SK-N-SH (cell line): ENCODE data around the gene DPF3. TPM values are rescaled to one million over a fixed set of nuclear protein-coding genes. Genes with fewer than 3 reads are reported as not detected.

ENCODE experiments used
- CTCF ChIA-PET: fragments of 300-600, 350-600 bp; formaldehyde crosslinking; extraction: SDS; loops from one replicate; lab custom pipeline; 2021; lab: Yijun Ruan, JAX
- POLR2A ChIA-PET: fragments of 350-600 bp; sonication (Branson Sonifier 250); formaldehyde crosslinking; extraction: SDS; loops from one replicate; lab custom pipeline; 2020; ENCODE audit warnings: antibody characterized with exemption, inconsistent platforms; lab: Yijun Ruan, JAX
- DNase-seq: peaks from one replicate; pipeline ENCODE4 v3.0.0; 2012
- H2AFZ ChIP-seq: fragments of 200-600 bp; sonication (generic); 2 replicates; pipeline ENCODE4 v1.8.1; 2016; ENCODE audit warnings: antibody characterized with exemption, mild to moderate bottlenecking, low read depth
- H3F3A ChIP-seq: fragments of 200-600 bp; sonication (generic); replicated peaks from 2 replicates; pipeline ENCODE3; 2016; ENCODE audit warnings: antibody characterized with exemption, mild to moderate bottlenecking; ENCODE audit not compliant: insufficient read depth
- H3K27ac ChIP-seq, 2 experiments: fragments of 200-500 bp in 1 of 2; fragments of 200-600 bp in 1 of 2; sonication (Bioruptor generic) in 1 of 2; sonication (generic), shearing (Covaris generic) in 1 of 2; 2 replicates each; pipeline versions ENCODE4 v1.5.1 to v1.6.1; 2014 to 2016; ENCODE audit warnings: low read depth in 2 of 2, inconsistent platforms in 1 of 2, low read length in 1 of 2, mild to moderate bottlenecking in 1 of 2, mixed read lengths in 1 of 2
- H3K27me3 ChIP-seq: fragments of 200-600 bp; sonication (generic), shearing (Covaris generic); 2 replicates; pipeline ENCODE4 v1.6.1; 2016; ENCODE audit warnings: mixed run types; ENCODE audit not compliant: insufficient read depth
- H3K36me3 ChIP-seq, 2 experiments: fragments of 200-500 bp in 1 of 2; fragments of 200-600 bp in 1 of 2; sonication (Bioruptor generic) in 1 of 2; sonication (generic) in 1 of 2; replicated peaks in 1 of 2; 2 replicates each; pipeline versions ENCODE3 to v1.5.1; 2014 to 2016; ENCODE audit warnings: low read length in 1 of 2, mild to moderate bottlenecking in 1 of 2; ENCODE audit not compliant: insufficient read depth in 2 of 2, control insufficient read depth in 1 of 2
- H3K4me1 ChIP-seq, 2 experiments: fragments of 200-500 bp in 1 of 2; fragments of 200-600 bp in 1 of 2; sonication (Bioruptor generic) in 1 of 2; sonication (generic), shearing (Covaris generic) in 1 of 2; 2 replicates each; pipeline versions ENCODE4 v1.5.1 to v1.6.1; 2014 to 2016; ENCODE audit warnings: low read depth in 1 of 2, low read length in 1 of 2, mixed run types in 1 of 2; ENCODE audit not compliant: insufficient read depth in 2 of 2, control insufficient read depth in 1 of 2
- H3K4me2 ChIP-seq: fragments of 200-600 bp; sonication (generic), shearing (Covaris generic); 2 replicates; pipeline ENCODE4 v1.6.1; 2017; ENCODE audit warnings: mixed run types
- H3K4me3 ChIP-seq, 2 experiments: fragments of 200-500 bp in 1 of 2; fragments of 200-600 bp in 1 of 2; sonication (Bioruptor generic) in 1 of 2; sonication (generic), shearing (Covaris generic) in 1 of 2; 2 replicates each; pipeline versions ENCODE4 v1.5.1 to v1.8.1; 2014 to 2016; ENCODE audit warnings: low read depth in 2 of 2, inconsistent platforms in 1 of 2, low read length in 1 of 2, mild to moderate bottlenecking in 1 of 2, mixed read lengths in 1 of 2, moderate library complexity in 1 of 2
- H3K79me2 ChIP-seq: fragments of 200-600 bp; sonication (generic); 2 replicates; pipeline ENCODE4 v1.8.1; 2017; ENCODE audit warnings: mild to moderate bottlenecking; ENCODE audit not compliant: insufficient read depth
- H3K9ac ChIP-seq: fragments of 200-600 bp; sonication (generic); 2 replicates; pipeline ENCODE4 v1.6.1; 2017; ENCODE audit warnings: mixed run types
- H3K9me2 ChIP-seq: fragments of 200-600 bp; sonication (generic); 2 replicates; pipeline ENCODE4 v1.6.1; 2017; ENCODE audit warnings: mixed run types
- H3K9me3 ChIP-seq: fragments of 200-600 bp; sonication (generic); 2 replicates; pipeline ENCODE4 v1.6.1; 2017; ENCODE audit warnings: mixed run types, mild to moderate bottlenecking, moderate library complexity
- H4K20me1 ChIP-seq: fragments of 200-600 bp; sonication (generic); 2 replicates; pipeline ENCODE4 v1.6.1; 2017; ENCODE audit warnings: mild to moderate bottlenecking, mixed run types; ENCODE audit not compliant: insufficient read depth
- CHD2 ChIP-seq: fragments of 150-350 bp; IDR thresholded peaks from 2 replicates; pipeline ENCODE4 v1.6.1; 2018; ENCODE audit warnings: low read length; ENCODE audit not compliant: partially characterized antibody
- EP300 ChIP-seq, 2 experiments: IDR thresholded peaks; 2 replicates each; pipeline versions ENCODE4 v1.4.0 to v1.6.1; 2012; ENCODE audit warnings: borderline replicate concordance in 1 of 2, low read depth in 1 of 2, low read length in 1 of 2
- EZH2phosphoT487 ChIP-seq: fragments of 200-600 bp; sonication (generic); IDR thresholded peaks from 2 replicates; pipeline ENCODE4 v1.6.1; 2017; ENCODE audit warnings: low read depth, mixed run types, mild to moderate bottlenecking, antibody characterized with exemption, moderate library complexity, borderline replicate concordance
- GABPA ChIP-seq: IDR thresholded peaks from 2 replicates; pipeline ENCODE4 v1.4.0; 2012; ENCODE audit warnings: low read depth, mild to moderate bottlenecking
- JUND ChIP-seq: IDR thresholded peaks from 2 replicates; pipeline ENCODE4 v1.4.0; 2012
- MXI1 ChIP-seq: IDR thresholded peaks from 2 replicates; pipeline ENCODE4 v1.6.1; 2012; ENCODE audit warnings: mild to moderate bottlenecking, low read depth, low read length, improper control_type of control experiment
- NRF1 ChIP-seq: IDR thresholded peaks from 2 replicates; pipeline ENCODE4 v1.6.1; 2012; ENCODE audit warnings: low read depth, mild to moderate bottlenecking, low read length
- POLR2AphosphoS5 ChIP-seq: IDR thresholded peaks from 2 replicates; pipeline ENCODE4 v1.6.1; 2012; ENCODE audit warnings: low read depth, low read length
- RAD21 ChIP-seq: IDR thresholded peaks from 2 replicates; pipeline ENCODE4 v1.6.1; 2012; ENCODE audit warnings: mild to moderate bottlenecking, low read length
- RCOR1 ChIP-seq: fragments of 150-350 bp; IDR thresholded peaks from 2 replicates; pipeline ENCODE4 v1.6.1; 2017; ENCODE audit warnings: antibody characterized with exemption, low read length
- RFX5 ChIP-seq: IDR thresholded peaks from 2 replicates; pipeline ENCODE4 v1.6.1; 2012; ENCODE audit warnings: mild to moderate bottlenecking, improper control_type of control experiment, low read length
- SIN3A ChIP-seq: IDR thresholded peaks from 2 replicates; pipeline ENCODE4 v1.6.1; 2012; ENCODE audit warnings: low read depth, mild to moderate bottlenecking, low read length, moderate library complexity, borderline replicate concordance
- SMC3 ChIP-seq: IDR thresholded peaks from 2 replicates; pipeline ENCODE4 v1.6.1; 2012; ENCODE audit warnings: low read depth, low read length, improper control_type of control experiment
- TAF1 ChIP-seq: IDR thresholded peaks from 2 replicates; pipeline ENCODE4 v1.6.1; 2012; ENCODE audit warnings: low read depth, mild to moderate bottlenecking, low read length, moderate library complexity, borderline replicate concordance
- USF1 ChIP-seq: IDR thresholded peaks from 2 replicates; pipeline ENCODE4 v1.4.0; 2012; ENCODE audit warnings: low read depth, borderline replicate concordance
- YY1 ChIP-seq: IDR thresholded peaks from 2 replicates; pipeline ENCODE4 v1.4.0; 2012; ENCODE audit warnings: low read depth, mild to moderate bottlenecking
- WGBS: methylation state at CpG from one replicate; pipeline ENCODE4 v1.1.6; 2017; ENCODE audit warnings: low lambda C conversion rate; 5-methylcytosine and 5-hydroxymethylcytosine counted together
- polyA plus RNA-seq, 3 experiments: library from polyadenylated mRNA; depleted of rRNA; stranded (reverse); fragments of >200 nt; gene quantifications; 2 replicates each; pipeline ENCODE4 v1.2.3, GENCODE V29; 2012
- TF ChIP-seq, protein P1 (sequence below): fragments of 200-600 bp; sonication (generic); IDR thresholded peaks from 2 replicates; pipeline ENCODE4 v1.6.1; 2017; ENCODE audit warnings: antibody characterized with exemption, mild to moderate bottlenecking, moderate library complexity
- TF ChIP-seq, protein P2 (sequence below): IDR thresholded peaks from 2 replicates; pipeline ENCODE4 v1.4.0; 2012; ENCODE audit warnings: low read depth, borderline replicate concordance
- TF ChIP-seq, protein P3 (sequence below): IDR thresholded peaks from 2 replicates; pipeline ENCODE4; 2012

The DPF3 gene
- polyA plus RNA-seq, 1 of the 3 experiments (the other 2 are of a cell fraction), result 2.8 TPM

DNA sequence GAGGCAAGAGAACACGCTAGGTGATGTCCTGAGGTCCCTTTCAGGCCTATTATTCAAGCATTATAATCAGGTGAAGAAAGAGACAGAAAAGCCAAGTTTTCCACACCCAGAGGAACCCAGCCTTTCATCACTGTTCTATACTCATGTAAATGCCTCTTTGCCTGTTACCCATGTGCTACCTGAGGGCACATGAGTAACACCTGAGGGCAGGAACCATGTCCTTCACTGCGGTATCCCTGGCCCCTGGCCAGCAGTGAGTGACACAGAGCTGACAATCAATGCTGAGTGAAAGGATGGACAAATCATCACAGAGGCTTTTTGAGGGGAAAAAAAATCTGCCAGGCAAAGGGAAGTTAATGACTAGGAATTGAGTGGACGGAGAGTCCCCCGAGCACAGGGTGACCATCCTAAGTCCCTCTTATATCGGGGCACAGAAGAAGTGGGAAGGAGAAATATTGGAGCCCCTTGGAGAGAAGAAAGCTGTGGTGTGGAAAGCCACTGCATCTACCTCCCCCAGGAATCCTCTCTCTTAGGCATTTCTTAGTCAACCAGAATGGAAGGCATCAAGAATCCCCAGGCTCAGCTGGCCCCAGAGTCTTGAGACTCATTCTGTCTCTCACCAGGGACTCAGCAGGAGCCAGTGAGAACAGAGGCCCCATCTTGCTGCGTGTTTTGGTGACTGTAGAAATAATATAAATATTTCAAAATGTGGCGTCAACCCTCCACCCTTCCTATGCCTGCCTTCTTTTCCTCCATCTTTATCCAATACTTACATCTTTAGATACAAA lies 212.9 kb downstream of the DPF3 start:
- no peak overlapping the region for H3K4me2 ChIP-seq
- no peak overlapping the region for H3K27ac ChIP-seq
- no peaks in the 10 kb centered on the region for H4K20me1 ChIP-seq
- no peaks in the 10 kb centered on the region for H3K36me3 ChIP-seq
- H3K9ac ChIP-seq, result no peak overlapping the region
- CTCF ChIA-PET, result no interaction called here
- TF ChIP-seq NRF1 (no peak), POLR2AphosphoS5 (no peak), JUND (no peak), RCOR1 (no peak), USF1 (no peak), SMC3 (no peak), RAD21 (no peak), MXI1 (no peak), EZH2phosphoT487 (no peak), CHD2 (no peak), EP300 (IDR thresholded peaks at IDR 0.05; ENCODE audit: borderline replicate concordance in 1 of 2, low read depth in 1 of 2, low read length in 1 of 2) (no peak), SIN3A (no peak), RFX5 (no peak), GABPA (no peak), YY1 (no peak), TAF1 (no peak)
- TF ChIP-seq, protein P1, sequence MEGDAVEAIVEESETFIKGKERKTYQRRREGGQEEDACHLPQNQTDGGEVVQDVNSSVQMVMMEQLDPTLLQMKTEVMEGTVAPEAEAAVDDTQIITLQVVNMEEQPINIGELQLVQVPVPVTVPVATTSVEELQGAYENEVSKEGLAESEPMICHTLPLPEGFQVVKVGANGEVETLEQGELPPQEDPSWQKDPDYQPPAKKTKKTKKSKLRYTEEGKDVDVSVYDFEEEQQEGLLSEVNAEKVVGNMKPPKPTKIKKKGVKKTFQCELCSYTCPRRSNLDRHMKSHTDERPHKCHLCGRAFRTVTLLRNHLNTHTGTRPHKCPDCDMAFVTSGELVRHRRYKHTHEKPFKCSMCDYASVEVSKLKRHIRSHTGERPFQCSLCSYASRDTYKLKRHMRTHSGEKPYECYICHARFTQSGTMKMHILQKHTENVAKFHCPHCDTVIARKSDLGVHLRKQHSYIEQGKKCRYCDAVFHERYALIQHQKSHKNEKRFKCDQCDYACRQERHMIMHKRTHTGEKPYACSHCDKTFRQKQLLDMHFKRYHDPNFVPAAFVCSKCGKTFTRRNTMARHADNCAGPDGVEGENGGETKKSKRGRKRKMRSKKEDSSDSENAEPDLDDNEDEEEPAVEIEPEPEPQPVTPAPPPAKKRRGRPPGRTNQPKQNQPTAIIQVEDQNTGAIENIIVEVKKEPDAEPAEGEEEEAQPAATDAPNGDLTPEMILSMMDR, result no peak
- TF ChIP-seq, protein P2, sequence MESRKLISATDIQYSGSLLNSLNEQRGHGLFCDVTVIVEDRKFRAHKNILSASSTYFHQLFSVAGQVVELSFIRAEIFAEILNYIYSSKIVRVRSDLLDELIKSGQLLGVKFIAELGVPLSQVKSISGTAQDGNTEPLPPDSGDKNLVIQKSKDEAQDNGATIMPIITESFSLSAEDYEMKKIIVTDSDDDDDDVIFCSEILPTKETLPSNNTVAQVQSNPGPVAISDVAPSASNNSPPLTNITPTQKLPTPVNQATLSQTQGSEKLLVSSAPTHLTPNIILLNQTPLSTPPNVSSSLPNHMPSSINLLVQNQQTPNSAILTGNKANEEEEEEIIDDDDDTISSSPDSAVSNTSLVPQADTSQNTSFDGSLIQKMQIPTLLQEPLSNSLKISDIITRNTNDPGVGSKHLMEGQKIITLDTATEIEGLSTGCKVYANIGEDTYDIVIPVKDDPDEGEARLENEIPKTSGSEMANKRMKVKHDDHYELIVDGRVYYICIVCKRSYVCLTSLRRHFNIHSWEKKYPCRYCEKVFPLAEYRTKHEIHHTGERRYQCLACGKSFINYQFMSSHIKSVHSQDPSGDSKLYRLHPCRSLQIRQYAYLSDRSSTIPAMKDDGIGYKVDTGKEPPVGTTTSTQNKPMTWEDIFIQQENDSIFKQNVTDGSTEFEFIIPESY, result no peak
- TF ChIP-seq, protein P3, sequence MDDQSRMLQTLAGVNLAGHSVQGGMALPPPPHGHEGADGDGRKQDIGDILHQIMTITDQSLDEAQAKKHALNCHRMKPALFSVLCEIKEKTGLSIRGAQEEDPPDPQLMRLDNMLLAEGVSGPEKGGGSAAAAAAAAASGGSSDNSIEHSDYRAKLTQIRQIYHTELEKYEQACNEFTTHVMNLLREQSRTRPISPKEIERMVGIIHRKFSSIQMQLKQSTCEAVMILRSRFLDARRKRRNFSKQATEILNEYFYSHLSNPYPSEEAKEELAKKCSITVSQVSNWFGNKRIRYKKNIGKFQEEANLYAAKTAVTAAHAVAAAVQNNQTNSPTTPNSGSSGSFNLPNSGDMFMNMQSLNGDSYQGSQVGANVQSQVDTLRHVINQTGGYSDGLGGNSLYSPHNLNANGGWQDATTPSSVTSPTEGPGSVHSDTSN, result no peak
- H2AFZ ChIP-seq, result no peak overlapping the region
- H3K4me1 ChIP-seq, result peaks cover 8 to 32% of the 10 kb centered on the region in 2 experiments; a peak in 2 of 4 replicates
- H3K4me3 ChIP-seq, result no peak overlapping the region
- WGBS, result 77% methylated on average over 6 of the region's 7 CpGs
- POLR2A ChIA-PET, result no interaction called here
- no peaks in the 10 kb centered on the region for H3K79me2 ChIP-seq
- H3K9me2 ChIP-seq, result no peaks in the 10 kb centered on the region
- no peaks in the 10 kb centered on the region for H3F3A ChIP-seq
- no peaks in the 10 kb centered on the region for H3K9me3 ChIP-seq
- no peaks in the 10 kb centered on the region for H3K27me3 ChIP-seq
- DNase-seq, result no peak
